ENCODE results near the gene MYO10.

Gene MYO10

GRCh38 chr5:16806711-16807546 is 129.2 kb downstream of the MYO10 start:
- TF ChIP-seq TAF1 (IDR thresholded peaks at IDR 0.05; ENCODE audit: low read depth) (no peak), RAD21 (IDR thresholded peaks at IDR 0.05; ENCODE audit: low read depth) (no peak), TCF12 (IDR thresholded peaks at IDR 0.05; ENCODE audit: low read depth) (no peak), TEAD4 (IDR thresholded peaks at IDR 0.05) (no peak), EP300 (IDR thresholded peaks at IDR 0.05; ENCODE audit: borderline replicate concordance) (no peak), FOXM1 (IDR thresholded peaks at IDR 0.05; ENCODE audit: borderline replicate concordance, low read depth) (no peak), MAX (IDR thresholded peaks at IDR 0.05) (no peak), CREB1 (IDR thresholded peaks at IDR 0.05; ENCODE audit: low read depth) (no peak)
- TF ChIP-seq, protein P1, sequence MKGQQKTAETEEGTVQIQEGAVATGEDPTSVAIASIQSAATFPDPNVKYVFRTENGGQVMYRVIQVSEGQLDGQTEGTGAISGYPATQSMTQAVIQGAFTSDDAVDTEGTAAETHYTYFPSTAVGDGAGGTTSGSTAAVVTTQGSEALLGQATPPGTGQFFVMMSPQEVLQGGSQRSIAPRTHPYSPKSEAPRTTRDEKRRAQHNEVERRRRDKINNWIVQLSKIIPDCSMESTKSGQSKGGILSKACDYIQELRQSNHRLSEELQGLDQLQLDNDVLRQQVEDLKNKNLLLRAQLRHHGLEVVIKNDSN (IDR thresholded peaks at IDR 0.05): no peak

DNA sequence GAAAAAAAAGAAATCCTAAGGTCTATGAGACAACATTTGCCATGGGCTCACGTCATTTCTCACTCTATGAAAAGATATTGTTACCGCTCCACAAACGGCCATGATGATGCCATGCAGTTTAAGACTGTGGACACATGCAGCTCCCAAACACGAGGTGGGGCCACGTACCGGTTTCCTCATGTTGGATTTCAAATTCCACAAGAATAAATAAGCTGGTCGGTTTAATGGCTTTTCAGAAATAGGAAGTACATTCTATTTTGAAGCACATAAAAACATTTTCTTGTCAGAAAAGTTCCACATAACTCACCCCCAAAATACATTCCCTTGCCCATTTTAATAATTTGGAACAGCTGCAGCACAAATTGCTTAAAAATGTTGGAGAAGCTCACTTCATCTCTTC is 130.6 kb downstream of the MYO10 start:
- TF ChIP-seq, protein P2, sequence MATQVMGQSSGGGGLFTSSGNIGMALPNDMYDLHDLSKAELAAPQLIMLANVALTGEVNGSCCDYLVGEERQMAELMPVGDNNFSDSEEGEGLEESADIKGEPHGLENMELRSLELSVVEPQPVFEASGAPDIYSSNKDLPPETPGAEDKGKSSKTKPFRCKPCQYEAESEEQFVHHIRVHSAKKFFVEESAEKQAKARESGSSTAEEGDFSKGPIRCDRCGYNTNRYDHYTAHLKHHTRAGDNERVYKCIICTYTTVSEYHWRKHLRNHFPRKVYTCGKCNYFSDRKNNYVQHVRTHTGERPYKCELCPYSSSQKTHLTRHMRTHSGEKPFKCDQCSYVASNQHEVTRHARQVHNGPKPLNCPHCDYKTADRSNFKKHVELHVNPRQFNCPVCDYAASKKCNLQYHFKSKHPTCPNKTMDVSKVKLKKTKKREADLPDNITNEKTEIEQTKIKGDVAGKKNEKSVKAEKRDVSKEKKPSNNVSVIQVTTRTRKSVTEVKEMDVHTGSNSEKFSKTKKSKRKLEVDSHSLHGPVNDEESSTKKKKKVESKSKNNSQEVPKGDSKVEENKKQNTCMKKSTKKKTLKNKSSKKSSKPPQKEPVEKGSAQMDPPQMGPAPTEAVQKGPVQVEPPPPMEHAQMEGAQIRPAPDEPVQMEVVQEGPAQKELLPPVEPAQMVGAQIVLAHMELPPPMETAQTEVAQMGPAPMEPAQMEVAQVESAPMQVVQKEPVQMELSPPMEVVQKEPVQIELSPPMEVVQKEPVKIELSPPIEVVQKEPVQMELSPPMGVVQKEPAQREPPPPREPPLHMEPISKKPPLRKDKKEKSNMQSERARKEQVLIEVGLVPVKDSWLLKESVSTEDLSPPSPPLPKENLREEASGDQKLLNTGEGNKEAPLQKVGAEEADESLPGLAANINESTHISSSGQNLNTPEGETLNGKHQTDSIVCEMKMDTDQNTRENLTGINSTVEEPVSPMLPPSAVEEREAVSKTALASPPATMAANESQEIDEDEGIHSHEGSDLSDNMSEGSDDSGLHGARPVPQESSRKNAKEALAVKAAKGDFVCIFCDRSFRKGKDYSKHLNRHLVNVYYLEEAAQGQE (IDR thresholded peaks at IDR 0.05; ENCODE audit: low read depth): no peak
- TF ChIP-seq NFIC (IDR thresholded peaks at IDR 0.05) (no peak), MAX (IDR thresholded peaks at IDR 0.05) (no peak), FOXM1 (IDR thresholded peaks at IDR 0.05; ENCODE audit: borderline replicate concordance, low read depth) (no peak), RAD21 (IDR thresholded peaks at IDR 0.05; ENCODE audit: low read depth) (no peak), CREB1 (IDR thresholded peaks at IDR 0.05; ENCODE audit: low read depth) (no peak), YY1 (IDR thresholded peaks at IDR 0.05; ENCODE audit: low read depth) (no peak), TAF1 (IDR thresholded peaks at IDR 0.05; ENCODE audit: low read depth) (no peak)
- TF ChIP-seq, protein P1 (IDR thresholded peaks at IDR 0.05): no peak

DNA sequence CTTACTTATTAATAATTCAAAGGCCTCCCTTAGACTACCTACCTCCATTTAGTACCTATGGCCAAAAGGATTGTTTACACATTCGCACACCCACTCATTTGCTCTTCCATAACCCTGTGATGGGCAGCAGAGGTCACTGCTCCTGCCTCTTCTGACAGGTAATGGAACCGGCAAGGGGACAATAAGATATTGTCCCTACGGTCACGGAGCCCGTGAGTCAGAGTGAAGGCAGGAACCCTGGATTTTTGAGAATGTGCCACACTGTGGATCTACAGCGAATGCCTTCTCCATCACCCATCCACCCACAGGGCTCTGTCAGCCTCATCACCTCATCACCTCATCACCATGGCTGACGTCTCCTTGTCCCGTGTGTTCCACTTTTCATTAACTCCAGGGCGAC is 132.3 kb downstream of the MYO10 start:
- TF ChIP-seq YY1 (IDR thresholded peaks at IDR 0.05; ENCODE audit: low read depth) (no peak), TEAD4 (IDR thresholded peaks at IDR 0.05) (no peak), MAX (IDR thresholded peaks at IDR 0.05) (no peak), EP300 (IDR thresholded peaks at IDR 0.05; ENCODE audit: borderline replicate concordance) (no peak), EGR1 (IDR thresholded peaks at IDR 0.05) (no peak), TCF12 (IDR thresholded peaks at IDR 0.05; ENCODE audit: low read depth) (no peak), RAD21 (IDR thresholded peaks at IDR 0.05; ENCODE audit: low read depth) (no peak), NFIC (IDR thresholded peaks at IDR 0.05) (no peak), CEBPB (IDR thresholded peaks at IDR 0.05) (no peak), TAF1 (IDR thresholded peaks at IDR 0.05; ENCODE audit: low read depth) (no peak), ZBTB7A (IDR thresholded peaks at IDR 0.05; ENCODE audit: low read depth) (no peak), FOXM1 (IDR thresholded peaks at IDR 0.05; ENCODE audit: borderline replicate concordance, low read depth) (no peak), CREB1 (IDR thresholded peaks at IDR 0.05; ENCODE audit: low read depth) (no peak)
- TF ChIP-seq, protein P1 (IDR thresholded peaks at IDR 0.05): no peak
- TF ChIP-seq, protein P2 (IDR thresholded peaks at IDR 0.05; ENCODE audit: low read depth): no peak

DNA sequence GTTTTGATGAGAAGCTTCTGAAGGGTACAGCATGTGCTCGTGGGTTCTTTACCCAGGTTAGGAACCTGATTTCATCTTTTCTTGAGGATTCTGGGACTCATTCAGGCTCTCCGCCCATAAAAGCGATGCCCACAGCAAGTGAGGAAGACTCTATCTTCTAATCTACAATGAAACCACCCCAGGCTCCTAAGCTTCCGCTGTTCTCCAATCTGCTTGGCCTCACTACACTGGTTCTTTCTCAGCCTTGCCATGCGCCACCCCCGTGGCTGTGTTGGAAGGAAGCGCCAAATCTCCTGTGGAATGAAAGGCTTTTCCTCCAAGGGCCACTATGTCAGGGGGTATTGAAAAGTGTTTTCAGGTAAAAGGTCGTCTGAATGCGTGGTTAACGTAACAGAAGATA is 135.6 kb downstream of the MYO10 start:
- TF ChIP-seq MAX (IDR thresholded peaks at IDR 0.05) (no peak), EP300 (IDR thresholded peaks at IDR 0.05; ENCODE audit: borderline replicate concordance) (no peak), EGR1 (IDR thresholded peaks at IDR 0.05) (no peak), CREB1 (IDR thresholded peaks at IDR 0.05; ENCODE audit: low read depth) (no peak), CEBPB (IDR thresholded peaks at IDR 0.05) (no peak), NFIC (IDR thresholded peaks at IDR 0.05) (no peak), ZBTB7A (IDR thresholded peaks at IDR 0.05; ENCODE audit: low read depth) (no peak), TEAD4 (IDR thresholded peaks at IDR 0.05) (no peak), TCF12 (IDR thresholded peaks at IDR 0.05; ENCODE audit: low read depth) (no peak), FOXM1 (IDR thresholded peaks at IDR 0.05; ENCODE audit: borderline replicate concordance, low read depth) (no peak), RAD21 (IDR thresholded peaks at IDR 0.05; ENCODE audit: low read depth) (no peak), TAF1 (IDR thresholded peaks at IDR 0.05; ENCODE audit: low read depth) (no peak), YY1 (IDR thresholded peaks at IDR 0.05; ENCODE audit: low read depth) (no peak)
- TF ChIP-seq, protein P1 (IDR thresholded peaks at IDR 0.05): no peak
- TF ChIP-seq, protein P2 (IDR thresholded peaks at IDR 0.05; ENCODE audit: low read depth): no peak
